GM23338 (cell line): Measurements from ENCODE around the gene SLC2A6. TPM values are rescaled to one million over a fixed set of nuclear protein-coding genes. Genes with fewer than 3 reads are reported as not detected.
A peak's percentile ranks its signal among the peaks of the same experiment; 100 is the strongest.

Experiments used
- ATAC-seq: fragments of 200-7000 bp; cut with Tn5 transposase; 3 replicates; pipeline ENCODE4 v1.9.1; 2020
- DNase-seq: peaks from one replicate; pipeline ENCODE4 v3.0.0-alpha.2; 2015; ENCODE audit warnings: low spot score
- H2AFZ ChIP-seq: fragments of 200-600 bp; sonication (generic); 2 replicates; pipeline ENCODE4 v1.8.0; 2016; ENCODE audit warnings: antibody characterized with exemption, mild to moderate bottlenecking, moderate library complexity
- H3F3A ChIP-seq: fragments of 200-600 bp; sonication (generic); replicated peaks from 2 replicates; pipeline ENCODE4 v1.8.0; 2017; ENCODE audit warnings: antibody characterized with exemption, mixed run types, low read depth
- H3K27ac ChIP-seq: fragments of 200-600 bp; sonication (generic); 2 replicates; pipeline ENCODE4 v1.6.1; 2016; ENCODE audit warnings: low read depth
- H3K27me3 ChIP-seq: fragments of 200-600 bp; sonication (generic); 2 replicates; pipeline ENCODE4 v1.8.0; 2016; ENCODE audit warnings: mild to moderate bottlenecking, mixed run types, moderate library complexity; ENCODE audit not compliant: insufficient read depth
- H3K36me3 ChIP-seq: fragments of 200-600 bp; sonication (generic); 2 replicates; pipeline ENCODE4 v1.8.0; 2016; ENCODE audit warnings: mild to moderate bottlenecking; ENCODE audit not compliant: insufficient read depth
- H3K4me1 ChIP-seq: fragments of 200-600 bp; sonication (generic); 2 replicates; pipeline ENCODE4 v1.8.0; 2016; ENCODE audit warnings: mild to moderate bottlenecking, moderate library complexity; ENCODE audit not compliant: insufficient read depth
- H3K4me2 ChIP-seq: fragments of 200-600 bp; sonication (generic); 2 replicates; pipeline ENCODE4 v1.7.1; 2017; ENCODE audit warnings: mixed run types
- H3K4me3 ChIP-seq: fragments of 200-600 bp; sonication (generic); 2 replicates; pipeline ENCODE4 v1.6.1; 2016; ENCODE audit warnings: mixed run types
- H3K79me2 ChIP-seq: fragments of 200-600 bp; sonication (generic); replicated peaks from 2 replicates; pipeline ENCODE4 v1.8.0; 2017; ENCODE audit warnings: mild to moderate bottlenecking; ENCODE audit not compliant: insufficient read depth
- H3K9me2 ChIP-seq: fragments of 200-600 bp; sonication (generic); 2 replicates; pipeline ENCODE4 v1.8.0; 2017; ENCODE audit not compliant: insufficient read depth
- H4K20me1 ChIP-seq: fragments of 200-600 bp; sonication (generic); replicated peaks from 2 replicates; pipeline ENCODE4 v1.8.0; 2017; ENCODE audit warnings: mild to moderate bottlenecking; ENCODE audit not compliant: insufficient read depth
- H3K27ac Mint-ChIP-seq: 2 replicates; pipeline ENCODE4 v1.8.0; 2020; ENCODE audit warnings: inconsistent platforms, mild to moderate bottlenecking, moderate library complexity, mixed read lengths
- H3K27me3 Mint-ChIP-seq: 3 replicates; pipeline ENCODE4 v1.8.0; 2022; ENCODE audit warnings: low read depth, mild to moderate bottlenecking, moderate library complexity, mixed read lengths, inconsistent platforms; ENCODE audit not compliant: insufficient read depth, poor library complexity
- H3K36me3 Mint-ChIP-seq: 3 replicates; pipeline ENCODE4 v1.8.0; 2021; ENCODE audit warnings: low read depth, mild to moderate bottlenecking, inconsistent platforms, moderate library complexity, mixed read lengths
- H3K4me1 Mint-ChIP-seq: 3 replicates; pipeline ENCODE4 v1.8.0; 2020; ENCODE audit warnings: mild to moderate bottlenecking, inconsistent platforms, mixed read lengths
- H3K4me3 Mint-ChIP-seq: 3 replicates; pipeline ENCODE4 v1.8.0; 2021; ENCODE audit warnings: moderate library complexity, mild to moderate bottlenecking, inconsistent platforms, mixed read lengths
- H3K9me3 Mint-ChIP-seq: 3 replicates; pipeline ENCODE4 v1.8.0; 2020; ENCODE audit warnings: moderate library complexity, mild to moderate bottlenecking, inconsistent platforms, mixed read lengths
- CREB1 ChIP-seq: fragments of 250-450 bp; sonication (Bioruptor Pico); IDR thresholded peaks from 2 replicates; pipeline ENCODE4 v1.5.0; 2020; ENCODE audit warnings: low read depth, mild to moderate bottlenecking, moderate library complexity
- EZH2phosphoT487 ChIP-seq: fragments of 200-600 bp; sonication (generic); IDR thresholded peaks from one replicate; pipeline ENCODE4 v1.8.1; 2018; ENCODE audit warnings: antibody characterized with exemption; ENCODE audit not compliant: unreplicated experiment
- JUNB ChIP-seq: IDR thresholded peaks from one replicate; pipeline ENCODE4 v1.6.1; 2016; ENCODE audit warnings: antibody characterized with exemption; ENCODE audit not compliant: unreplicated experiment
- NANOG ChIP-seq: IDR thresholded peaks from 2 replicates; pipeline ENCODE4 v1.6.1; 2016; ENCODE audit warnings: antibody characterized with exemption, borderline replicate concordance
- POLR2AphosphoS5 ChIP-seq: IDR thresholded peaks from 2 replicates; pipeline ENCODE4 v1.6.1; 2016; ENCODE audit warnings: antibody characterized with exemption, low read depth
- REST ChIP-seq: IDR thresholded peaks from one replicate; pipeline ENCODE4 v1.6.1; 2018; ENCODE audit warnings: antibody characterized with exemption; ENCODE audit not compliant: unreplicated experiment
- STAT1 ChIP-seq: IDR thresholded peaks from one replicate; pipeline ENCODE4 v1.6.1; 2016; ENCODE audit warnings: antibody characterized with exemption; ENCODE audit not compliant: unreplicated experiment
- ZNF114 ChIP-seq: fragments of 250-450 bp; sonication (Bioruptor Pico); IDR thresholded peaks from 2 replicates; pipeline ENCODE4 v1.5.0; 2020; ENCODE audit warnings: mild to moderate bottlenecking, moderate library complexity
- ZNF331 ChIP-seq: fragments of 250-450 bp; sonication (Bioruptor Pico); IDR thresholded peaks from 2 replicates; pipeline ENCODE4 v1.5.0; 2020; ENCODE audit warnings: low read depth, mild to moderate bottlenecking, moderate library complexity
- ZNF462 ChIP-seq: fragments of 250-450 bp; sonication (Bioruptor Pico); IDR thresholded peaks from 2 replicates; pipeline ENCODE4 v1.5.0; 2020; ENCODE audit warnings: mild to moderate bottlenecking, moderate library complexity
- polyA plus RNA-seq: library from polyadenylated mRNA; unstranded; fragments of >200 nt; fragmentation: Nextera tagmentation; extraction: Ambion mirVana; gene quantifications from 2 replicates; pipeline ENCODE4 v1.2.1, GENCODE V29; 2016
- total RNA-seq: library from RNA; depleted of rRNA; stranded (reverse); fragments of >200 nt; shearing (Covaris generic); gene quantifications from 2 replicates; pipeline ENCODE4 v1.2.3, GENCODE V29; 2014

Gene SLC2A6
- total and polyA plus RNA-seq, 2 experiments from 2014 or later = 17.5 to 39.3 TPM

GRCh38 chr9:133429214-133429613, 49.7 kb downstream of the SLC2A6 start:
- DNase-seq = peak; percentile 80
- Histone ChIP-seq H3K27me3 (peaks cover 6% of the 10 kb centered on the region), H3K36me3 (no peaks in the 10 kb centered on the region), H4K20me1 (no peaks in the 10 kb centered on the region), H2AFZ (no peak overlapping the region; the same call in 1 of the 2 replicates), H3F3A (peaks cover 6% of the 10 kb centered on the region), H3K4me3 (peak overlapping the region; percentile 70), H3K9me2 (no peaks in the 10 kb centered on the region), H3K27ac (no peak overlapping the region), H3K79me2 (no peaks in the 10 kb centered on the region), H3K4me1 (peaks cover 4% of the 10 kb centered on the region; the same call in 1 of the 2 replicates), H3K4me2 (peak overlapping the region; percentile 80)
- ATAC-seq = peak; percentile 29
- Mint-ChIP-seq H3K27ac (no peak overlapping the region), H3K27me3 (peaks cover 18% of the 10 kb centered on the region), H3K36me3 (peaks cover 13% of the 10 kb centered on the region), H3K4me3 (peak overlapping the region; percentile 67; the same call in 2 of the 3 replicates), H3K9me3 (peaks cover 15% of the 10 kb centered on the region; the same call in 2 of the 3 replicates), H3K4me1 (peaks cover 7% of the 10 kb centered on the region; the same call in 2 of the 3 replicates)
- TF ChIP-seq NANOG = no peak
- no peak for TF ChIP-seq ZNF114 (CRISPR knock-in tag)
- TF ChIP-seq JUNB = no peak
- TF ChIP-seq ZNF331 (CRISPR knock-in tag) = no peak
- TF ChIP-seq REST = no peak

- Histone ChIP-seq H3K9me2 (no peaks in the 10 kb centered on the region), H3K36me3 (no peaks in the 10 kb centered on the region), H4K20me1 (no peaks in the 10 kb centered on the region), H3K27ac (no peak overlapping the region), H3K27me3 (peaks cover 6% of the 10 kb centered on the region), H3F3A (peaks cover 6% of the 10 kb centered on the region), H3K79me2 (no peaks in the 10 kb centered on the region), H2AFZ (no peak overlapping the region), H3K4me3 (peak overlapping the region; percentile 70; the same call in 1 of the 2 replicates), H3K4me1 (peaks cover 4% of the 10 kb centered on the region; the same call in 1 of the 2 replicates), H3K4me2 (no peak overlapping the region; the same call in 1 of the 2 replicates)
- Mint-ChIP-seq H3K9me3 (peaks cover 15% of the 10 kb centered on the region; the same call in 2 of the 3 replicates), H3K4me3 (peak overlapping the region; percentile 67; the same call in 2 of the 3 replicates), H3K27me3 (peaks cover 18% of the 10 kb centered on the region), H3K27ac (no peak overlapping the region), H3K36me3 (peaks cover 13% of the 10 kb centered on the region), H3K4me1 (peaks cover 7% of the 10 kb centered on the region; the same call in 2 of the 3 replicates)
- peak; percentile 64 for ATAC-seq
- no peak for TF ChIP-seq STAT1
- no peak for TF ChIP-seq EZH2phosphoT487
- 0 out of 2 replicates have a peak, but pooled peaks have one; percentile 19 for TF ChIP-seq POLR2AphosphoS5
- TF ChIP-seq ZNF331 (CRISPR knock-in tag) = no peak
- TF ChIP-seq ZNF462 (CRISPR knock-in tag) = no peak
- TF ChIP-seq CREB1 (CRISPR knock-in tag) = no peak
- peak; percentile 85 for DNase-seq
These were observed 50.2 kb downstream of the SLC2A6 start for GRCh38 chr9:133428617-133429101.
